ENCODE measurements around the gene RORC.

Gene RORC

DNA sequence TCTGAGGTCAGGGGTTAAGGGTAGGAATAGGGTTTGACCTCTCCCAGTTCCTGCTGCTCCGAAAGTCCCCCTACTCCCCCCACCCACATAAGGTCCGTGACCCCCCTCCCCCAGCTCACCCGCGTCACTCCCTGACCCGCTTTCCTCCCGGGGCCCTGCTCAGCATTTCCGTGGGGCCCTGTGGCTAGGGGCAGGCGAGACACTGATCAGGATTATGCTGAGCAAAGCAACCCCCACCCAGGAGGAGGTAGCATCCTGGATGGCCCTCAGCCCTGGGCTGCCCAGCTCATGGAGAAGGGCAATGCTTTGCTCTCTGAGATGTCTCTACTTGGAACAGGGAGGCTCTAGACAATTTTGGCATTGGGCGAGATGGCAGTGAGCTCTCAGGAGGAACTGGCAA is 3.7 kb downstream of the RORC start:
- no peak for DNase-seq (ENCODE audit: low read depth in 2 of 2)

GRCh38 chr1:151825751-151826660 is 5.6 kb downstream of the RORC start:
- DNase-seq (ENCODE audit: low read depth in 2 of 2): peak; percentile 26

- DNase-seq (ENCODE audit: low read depth in 2 of 2): no peak
Measured at GRCh38 chr1:151825204-151825603, 6.4 kb downstream of the RORC start.

DNA sequence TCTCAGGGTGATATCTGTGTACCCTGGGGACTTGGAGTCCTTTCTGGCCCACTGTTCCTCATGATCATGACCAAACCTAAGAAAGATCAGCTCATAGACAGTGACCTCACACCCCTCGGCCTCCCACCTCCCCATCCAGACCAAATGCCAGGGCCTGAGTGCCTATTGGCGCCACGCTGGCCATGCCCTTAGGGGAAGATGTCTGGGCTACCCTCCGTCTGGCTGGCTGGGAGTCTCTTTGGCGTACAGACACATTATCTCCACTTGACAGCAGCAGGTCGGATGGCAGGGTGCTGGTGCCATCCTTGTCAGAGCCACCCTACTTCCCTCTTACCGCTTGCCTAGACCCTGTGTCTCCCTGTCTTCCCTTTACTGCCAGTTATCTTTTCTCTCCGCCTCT is 8.4 kb downstream of the RORC start:
- DNase-seq (ENCODE audit: low read depth in 2 of 2): no peak

GRCh38 chr1:151822404-151822803 is 9.2 kb downstream of the RORC start:
- DNase-seq (ENCODE audit: low read depth in 2 of 2): peak; percentile 26 to 48

GRCh38 chr1:151820940-151821339 is 10.7 kb downstream of the RORC start:
- no peak for DNase-seq (ENCODE audit: low read depth in 2 of 2)

GRCh38 chr1:151819976-151820623 is 11.5 kb downstream of the RORC start:
- no peak for DNase-seq (ENCODE audit: low read depth in 2 of 2)

DNA sequence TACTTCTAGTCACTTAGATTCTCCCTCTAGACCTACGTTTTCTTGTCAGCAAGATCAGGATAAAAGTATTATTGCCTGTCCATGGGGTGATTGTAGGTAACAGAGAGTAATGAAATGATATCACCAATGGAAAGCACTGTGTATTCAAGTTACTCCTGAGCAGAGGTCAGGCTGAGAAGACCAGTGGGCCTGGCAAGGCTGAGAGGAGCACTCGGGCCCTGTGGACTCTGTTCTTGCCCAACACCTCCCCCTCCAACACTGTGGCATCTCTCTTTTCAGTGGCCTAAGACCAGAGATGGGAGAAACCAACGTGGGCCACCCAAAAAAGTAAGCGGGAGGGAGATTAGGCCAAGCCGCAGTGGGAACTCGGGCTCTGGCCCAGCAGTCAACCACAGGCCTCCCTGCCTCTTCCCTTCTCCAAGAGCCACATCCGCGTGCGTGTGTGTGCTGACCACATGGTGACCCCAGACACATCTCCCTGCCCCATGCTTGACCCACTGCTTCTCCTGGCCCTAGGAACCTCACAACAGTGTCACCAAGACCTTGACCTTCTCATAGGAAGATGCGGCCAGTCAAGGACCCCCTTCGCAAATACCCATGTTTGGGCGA is 12.3 kb downstream of the RORC start:
- DNase-seq (ENCODE audit: low read depth in 2 of 2): no peak

GRCh38 chr1:151817353-151817730 is 14.3 kb downstream of the RORC start:
- DNase-seq (ENCODE audit: low read depth in 2 of 2): no peak

DNA sequence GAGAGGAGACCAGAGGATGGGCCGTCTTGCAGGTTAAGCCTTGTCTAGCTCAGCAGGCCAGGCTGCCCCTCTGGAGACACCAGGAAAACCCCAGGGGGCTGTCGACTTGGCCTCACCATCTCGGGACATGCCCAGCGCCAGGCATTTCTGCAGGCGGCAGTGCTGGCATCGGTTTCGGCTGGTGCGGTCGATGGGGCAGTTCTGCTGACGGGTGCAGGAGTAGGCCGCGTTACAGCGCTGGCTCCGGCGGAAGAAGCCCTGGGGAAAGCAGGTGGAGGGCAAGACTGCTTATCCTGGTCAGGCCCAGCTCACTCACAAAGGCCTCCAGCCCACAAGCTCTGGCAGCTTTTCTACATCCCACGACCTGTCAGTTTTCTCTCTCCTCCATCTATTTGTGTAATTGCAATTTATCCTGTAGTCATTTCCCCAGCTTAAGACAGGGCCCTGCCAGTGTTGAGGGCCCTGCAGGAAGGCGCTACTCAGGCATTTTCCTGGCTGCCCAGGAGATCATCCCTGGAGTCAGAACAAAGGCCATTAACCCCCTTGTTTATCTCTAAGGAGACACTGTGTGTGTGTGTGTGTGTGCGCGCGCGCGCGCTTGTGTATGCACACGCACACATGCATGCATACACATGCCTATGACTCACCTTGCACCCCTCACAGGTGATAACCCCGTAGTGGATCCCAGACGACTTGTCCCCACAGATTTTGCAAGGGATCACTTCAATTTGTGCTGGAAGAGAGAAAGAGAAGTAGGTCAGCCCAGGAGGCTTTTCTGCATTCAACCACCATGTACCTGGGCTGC is 14.9 kb downstream of the RORC start:
- DNase-seq (ENCODE audit: low read depth in 2 of 2): no peak

DNA sequence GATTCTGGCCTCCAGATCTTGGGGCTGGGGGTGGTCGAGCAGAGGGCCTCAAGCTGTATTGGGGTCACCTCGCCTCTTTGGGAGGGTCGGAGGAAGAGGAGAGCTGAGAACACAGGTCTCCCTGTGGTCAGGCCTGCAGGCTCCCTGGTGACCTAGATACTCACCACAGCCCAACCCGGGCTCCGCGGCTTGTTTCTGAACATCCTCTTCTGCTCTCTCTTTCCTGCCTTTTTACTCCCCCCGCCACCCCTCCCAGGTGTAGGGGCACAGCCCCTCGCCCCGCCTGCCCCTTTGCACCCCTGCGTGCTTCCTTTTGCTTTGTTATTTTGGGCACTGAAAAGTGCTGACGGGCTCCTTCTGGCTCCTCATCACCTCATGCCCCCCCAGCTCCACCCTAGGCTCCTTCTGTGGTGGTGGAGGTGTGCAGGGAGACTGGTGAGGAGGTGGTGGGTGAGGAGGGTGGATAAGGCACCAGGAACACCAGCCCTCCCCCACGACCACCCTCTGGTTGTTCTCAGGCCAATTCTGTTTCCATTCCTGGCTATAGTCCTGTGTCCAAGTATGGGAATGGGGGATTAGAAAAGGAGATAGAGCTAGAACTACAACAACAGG is 15.8 kb downstream of the RORC start:
- no peak for DNase-seq (ENCODE audit: low read depth in 2 of 2)

DNA sequence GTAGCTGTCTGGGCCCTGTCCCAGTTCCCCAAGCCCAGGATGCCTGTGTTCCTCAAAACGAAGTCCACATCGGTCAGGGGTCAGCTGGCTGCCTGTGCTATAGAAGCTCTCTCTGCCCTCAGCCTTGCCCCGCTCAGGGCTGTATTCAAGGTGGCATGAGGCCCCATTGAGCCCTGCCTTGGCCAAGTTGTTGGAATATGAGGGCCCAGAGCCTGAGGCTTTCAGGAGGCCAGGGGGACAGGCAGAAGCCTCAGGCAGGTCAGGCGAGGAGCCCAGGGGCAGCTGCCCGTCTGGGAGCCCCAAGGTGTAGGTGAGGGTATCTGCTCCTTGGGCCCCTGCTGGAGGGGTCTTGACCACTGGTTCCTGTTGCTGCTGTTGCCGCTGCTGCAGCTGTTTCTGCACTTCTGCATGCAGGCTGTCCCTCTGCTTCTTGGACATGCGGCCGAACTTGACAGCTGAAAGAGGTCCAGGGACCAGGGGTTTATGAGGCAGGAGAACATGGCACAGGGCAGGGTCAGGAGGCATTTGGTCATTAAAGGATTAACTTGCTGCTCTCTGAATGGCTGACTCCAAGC is 16.5 kb downstream of the RORC start:
- no peak for DNase-seq (ENCODE audit: low read depth in 2 of 2)

DNA sequence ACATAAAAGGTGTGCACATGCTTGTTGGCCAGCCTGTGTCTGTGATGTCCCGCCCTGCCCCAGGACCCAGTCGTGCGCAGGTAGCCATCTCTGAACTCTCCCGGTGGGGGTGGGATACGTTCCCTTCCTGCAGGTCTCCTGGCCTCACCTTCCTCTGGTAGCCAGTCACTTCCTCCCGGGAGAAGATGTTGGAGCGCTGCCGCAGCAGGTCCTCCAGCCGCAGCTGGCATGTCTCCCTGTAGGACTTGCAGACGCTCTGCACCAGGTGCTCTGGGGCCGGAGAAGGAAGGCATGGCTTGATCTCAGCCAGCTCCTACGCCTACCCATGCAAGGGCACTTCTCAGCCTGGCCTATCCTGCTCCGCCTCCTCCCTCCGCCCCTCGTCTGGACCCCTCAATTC is 17.2 kb downstream of the RORC start:
- no peak for DNase-seq (ENCODE audit: low read depth in 2 of 2)

- no peak for DNase-seq (ENCODE audit: low read depth in 2 of 2)
Measured at GRCh38 chr1:151813271-151813977, 18.2 kb downstream of the RORC start.

DNA sequence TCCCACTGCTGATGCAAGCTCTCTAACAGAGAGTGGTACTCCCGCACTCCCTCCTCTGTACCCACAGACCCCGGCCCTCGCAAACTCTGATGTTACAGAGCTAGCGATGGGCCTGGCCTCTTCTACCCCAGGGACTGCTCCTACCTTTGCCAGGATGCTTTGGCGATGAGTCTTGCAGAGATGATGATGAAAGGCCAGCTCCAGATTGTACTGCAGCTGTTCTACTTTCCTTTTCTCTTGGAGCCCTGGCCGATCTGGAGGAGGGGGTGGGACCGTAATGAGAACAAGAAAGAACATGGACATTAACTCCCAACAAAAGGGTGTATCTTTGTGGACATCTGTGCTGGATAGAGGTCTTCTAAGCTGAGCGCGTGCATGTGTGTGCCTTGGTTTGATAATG is 20.4 kb downstream of the RORC start:
- no peak for DNase-seq (ENCODE audit: low read depth in 2 of 2)

- no peak for DNase-seq (ENCODE audit: low read depth in 2 of 2)
Measured at GRCh38 chr1:151809985-151810556, 21.5 kb downstream of the RORC start.

DNA sequence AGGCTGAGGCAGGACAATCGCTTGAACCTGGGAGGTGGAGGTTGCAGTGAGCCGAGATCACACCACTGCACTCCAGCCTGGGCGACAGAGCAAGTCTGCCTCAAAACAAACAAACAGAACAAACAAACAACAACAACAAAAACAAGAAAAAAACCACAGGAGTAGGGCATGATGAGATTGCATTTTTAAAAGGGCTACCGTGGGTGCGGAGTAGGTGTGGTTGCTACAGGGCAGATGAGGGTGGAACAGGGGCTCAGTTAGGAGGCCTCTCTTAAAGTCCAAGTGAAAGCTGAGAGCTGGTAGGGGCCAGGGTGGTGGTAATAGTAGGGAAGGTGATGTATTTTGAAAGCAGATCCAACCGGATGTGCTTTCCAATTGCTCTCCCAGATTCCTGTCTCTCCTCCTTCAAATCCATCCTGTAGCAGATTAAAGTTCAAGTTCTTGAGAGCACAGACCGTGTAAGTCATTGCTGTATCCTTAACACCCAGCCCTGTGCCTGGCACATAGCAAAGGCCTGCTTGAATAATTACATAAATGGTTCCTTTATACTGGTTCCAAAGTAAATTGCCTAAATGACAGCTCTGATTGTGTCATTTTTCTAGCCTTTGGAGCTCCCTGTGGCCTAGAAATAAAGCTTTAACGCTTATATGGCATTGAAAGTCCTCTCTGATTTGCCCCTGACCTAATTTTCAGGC is 22.2 kb downstream of the RORC start:
- DNase-seq (ENCODE audit: low read depth in 2 of 2): no peak

DNA sequence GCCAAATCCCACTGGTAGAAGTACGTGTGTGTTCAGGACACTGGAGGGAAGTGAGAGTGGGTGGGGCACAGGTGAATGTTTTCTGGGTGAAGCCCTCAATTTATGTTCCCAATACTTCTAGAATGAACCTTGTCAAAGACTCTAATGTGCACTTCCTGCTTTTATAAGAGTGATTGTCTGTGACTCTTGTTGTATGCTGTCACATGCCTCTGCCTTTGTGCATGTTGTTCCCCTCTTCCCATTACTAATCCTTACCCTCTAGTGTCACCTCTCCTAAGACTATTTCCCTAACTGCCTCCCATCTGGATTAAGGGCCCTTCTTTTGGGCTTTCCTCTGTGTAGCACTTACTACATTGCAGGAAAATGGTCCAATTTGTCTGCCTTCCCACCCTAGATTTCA is 23.8 kb downstream of the RORC start:
- DNase-seq (ENCODE audit: low read depth in 2 of 2): no peak

DNA sequence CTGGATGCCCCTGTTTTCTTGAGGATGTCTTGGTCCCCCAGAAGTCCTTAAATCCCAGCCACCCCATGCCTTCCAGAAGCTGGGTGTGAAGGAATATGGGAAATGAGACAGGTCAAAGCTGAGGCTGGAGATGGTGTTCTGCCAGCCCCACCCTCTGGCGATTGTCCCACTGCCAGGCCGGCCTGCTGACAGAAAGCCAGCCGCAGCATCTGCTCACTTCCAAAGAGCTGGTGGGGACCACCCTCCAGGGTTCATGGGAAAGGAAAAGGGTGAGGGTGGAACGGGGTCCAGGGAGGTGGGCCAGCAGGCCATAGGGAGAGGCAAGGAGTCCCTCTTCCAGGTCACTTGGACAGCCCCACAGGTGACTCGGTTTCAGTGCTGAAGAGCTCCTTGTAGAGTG is 24.5 kb downstream of the RORC start:
- no peak for DNase-seq (ENCODE audit: low read depth in 2 of 2)

DNA sequence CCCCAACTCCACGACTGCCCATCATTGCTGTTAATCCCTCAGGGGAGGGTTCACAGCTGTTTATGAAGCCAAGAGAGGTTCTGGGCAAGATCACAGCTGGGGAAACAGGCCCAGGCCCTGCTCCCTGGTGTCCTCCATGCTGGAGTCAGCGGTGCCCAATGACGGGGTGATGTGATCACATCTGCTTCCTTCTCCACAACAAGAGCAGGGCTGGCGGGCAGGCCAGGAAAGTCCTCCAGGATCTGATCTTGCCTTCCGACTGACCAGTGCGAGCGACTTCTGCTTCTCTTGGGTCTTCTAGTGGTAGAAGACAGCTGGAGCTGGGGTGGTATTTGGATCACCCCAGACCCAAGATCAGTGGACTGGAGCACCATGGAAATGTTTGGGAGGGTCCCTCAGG is 25.4 kb downstream of the RORC start:
- DNase-seq (ENCODE audit: low read depth in 2 of 2): no peak

Data from stimulated activated CD8-positive, alpha-beta memory T cell treated with anti-CD3 and anti-CD28 coated beads, Interleukin-15, amount 100 ng/mL, for 4 hours (primary cell).